GM19099 (cell line): ENCODE results near the gene PDIA5.

Source experiments
- POLR2A ChIP-seq: IDR thresholded peaks from 3 replicates; pipeline ENCODE4 v1.6.1; 2011; ENCODE audit warnings: low read depth; ENCODE audit not compliant: insufficient read length; ENCODE audit errors: extremely low read depth

The PDIA5 gene

GRCh38 chr3:123093696-123094095 is 26.9 kb downstream of the PDIA5 start:
- no peak for TF ChIP-seq POLR2A

- no peak for TF ChIP-seq POLR2A
Measured at GRCh38 chr3:123094516-123095313, 27.9 kb downstream of the PDIA5 start.

GRCh38 chr3:123096126-123096525 is 29.3 kb downstream of the PDIA5 start:
- TF ChIP-seq POLR2A, result no peak

GRCh38 chr3:123096731-123097130 is 29.9 kb downstream of the PDIA5 start:
- TF ChIP-seq POLR2A, result no peak

GRCh38 chr3:123098426-123099330 is 31.9 kb downstream of the PDIA5 start:
- TF ChIP-seq POLR2A, result no peak

GRCh38 chr3:123099331-123100192 is 32.7 kb downstream of the PDIA5 start:
- no peak for TF ChIP-seq POLR2A

GRCh38 chr3:123100193-123100776 is 33.5 kb downstream of the PDIA5 start:
- no peak for TF ChIP-seq POLR2A

GRCh38 chr3:123102249-123102648 is 35.4 kb downstream of the PDIA5 start:
- no peak for TF ChIP-seq POLR2A

- no peak for TF ChIP-seq POLR2A
Measured at GRCh38 chr3:123102826-123103225, 36.0 kb downstream of the PDIA5 start.

- no peak for TF ChIP-seq POLR2A
Measured at GRCh38 chr3:123104550-123104949, 37.7 kb downstream of the PDIA5 start.

GRCh38 chr3:123105201-123106189 is 38.7 kb downstream of the PDIA5 start:
- no peak for TF ChIP-seq POLR2A

GRCh38 chr3:123110282-123110975 is 43.6 kb downstream of the PDIA5 start:
- no peak for TF ChIP-seq POLR2A
